CD8-positive, alpha-beta memory T cell (primary cell): ENCODE data around the gene NDUFAB1. TPM values are rescaled to one million over a fixed set of nuclear protein-coding genes. Genes with fewer than 3 reads are reported as not detected.
"Not testable (repeated sequence)": the region's sequence is repeated elsewhere in the genome, so short reads cannot be mapped to it uniquely, and the experiment has no call there.

Source experiments
- CTCF ChIA-PET: fragments of 350-600 bp; sonication (Branson Sonifier 250); formaldehyde crosslinking; loops from one replicate; lab custom pipeline; 2021; ENCODE audit warnings: antibody characterized with exemption; lab: Charles Lee
- POLR2A ChIA-PET: fragments of 350-600 bp; sonication (Branson Sonifier 250); formaldehyde crosslinking; loops from one replicate; lab custom pipeline; 2021; ENCODE audit warnings: antibody characterized with exemption; lab: Charles Lee
- DNase-seq, 5 donors: peaks; one replicate each; pipeline versions ENCODE4 v3.0.0 to v3.0.0-alpha.2; 2020 to 2022; ENCODE audit warnings: mixed read lengths in 1 of 5
- H3K27ac ChIP-seq: one replicate; pipeline ENCODE4 v1.7.0; 2013; ENCODE audit warnings: low read depth, mild to moderate bottlenecking, low read length, moderate library complexity
- H3K27me3 ChIP-seq: 2 replicates; pipeline ENCODE4 v1.7.0; 2013; ENCODE audit warnings: low read length, mild to moderate bottlenecking; ENCODE audit not compliant: insufficient read depth, poor library complexity, severe bottlenecking
- H3K36me3 ChIP-seq: 2 replicates; pipeline ENCODE4 v1.7.0; 2013; ENCODE audit warnings: mild to moderate bottlenecking, low read length, moderate library complexity; ENCODE audit not compliant: insufficient read depth
- H3K4me1 ChIP-seq: 2 replicates; pipeline ENCODE4 v1.7.0; 2013; ENCODE audit warnings: mild to moderate bottlenecking, low read length, moderate library complexity; ENCODE audit not compliant: insufficient read depth
- H3K4me3 ChIP-seq: 2 replicates; pipeline ENCODE4 v1.7.0; 2013; ENCODE audit warnings: mild to moderate bottlenecking, low read length
- H3K9me3 ChIP-seq: 2 replicates; pipeline ENCODE4 v1.7.0; 2013; ENCODE audit warnings: mild to moderate bottlenecking, low read length
- H3K27ac Mint-ChIP-seq, 8 donors: one replicate each; pipeline ENCODE4 v1.8.0; 2020 to 2021; ENCODE audit warnings: mixed read lengths in 8 of 8, mild to moderate bottlenecking in 6 of 8, inconsistent platforms in 3 of 8, moderate library complexity in 3 of 8
- H3K27me3 Mint-ChIP-seq, 2 donors: one replicate each; pipeline ENCODE4 v1.8.0; 2020 to 2021; ENCODE audit warnings: mixed read lengths in 2 of 2, mild to moderate bottlenecking in 1 of 2, moderate library complexity in 1 of 2
- H3K36me3 Mint-ChIP-seq, 3 donors: one replicate each; pipeline ENCODE4 v1.8.0; 2020 to 2021; ENCODE audit warnings: mixed read lengths in 3 of 3, inconsistent platforms in 1 of 3, mild to moderate bottlenecking in 1 of 3
- H3K4me1 Mint-ChIP-seq, 3 donors: one replicate each; pipeline ENCODE4 v1.8.0; 2020 to 2021; ENCODE audit warnings: mixed read lengths in 3 of 3, inconsistent platforms in 1 of 3, mild to moderate bottlenecking in 1 of 3
- H3K4me3 Mint-ChIP-seq, 7 donors: one replicate each; pipeline ENCODE4 v1.8.0; 2020 to 2021; ENCODE audit warnings: mixed read lengths in 7 of 7, mild to moderate bottlenecking in 6 of 7, moderate library complexity in 4 of 7, inconsistent platforms in 2 of 7
- H3K9me3 Mint-ChIP-seq, 5 donors: one replicate each; pipeline ENCODE4 v1.8.0; 2020 to 2022; ENCODE audit warnings: mixed read lengths in 5 of 5, mild to moderate bottlenecking in 3 of 5, moderate library complexity in 2 of 5, inconsistent platforms in 1 of 5
- polyA plus RNA-seq: library from polyadenylated mRNA; unstranded; fragments of 300-500 nt; fragmentation: Illumina TruSeq; gene quantifications from one replicate; pipeline ENCODE4 v1.2.3, GENCODE V29; 2021
- total RNA-seq, 2 experiments: library from RNA; stranded (reverse); gene quantifications; one replicate each; pipeline ENCODE4 v1.2.3, GENCODE V29; 2021

NDUFAB1 gene
- total and polyA plus RNA-seq, 3 experiments from 2014 or later: 163 to 217 (median 167) TPM

DNA sequence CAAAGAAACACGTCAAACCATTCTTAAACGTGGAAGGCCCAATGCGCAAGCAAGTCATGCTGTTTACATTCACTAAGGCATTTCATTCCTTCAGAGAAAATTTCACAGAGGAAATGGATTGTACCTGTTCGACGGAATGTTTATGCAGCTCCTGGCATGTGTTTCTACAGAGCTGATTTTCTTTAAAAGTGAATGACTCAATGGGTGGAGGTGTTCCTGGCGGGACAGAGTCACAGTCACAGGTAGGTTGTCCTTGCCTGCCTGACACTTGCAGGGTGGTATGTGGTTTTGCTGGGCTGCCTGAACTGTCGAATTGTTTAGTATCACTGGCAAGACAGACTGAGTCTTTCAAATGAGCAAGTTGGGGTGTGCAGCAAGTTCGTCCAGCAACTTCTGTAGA is 33.4 kb upstream of the NDUFAB1 start:
- no peak overlapping the region for H3K4me3 ChIP-seq
- H3K9me3 ChIP-seq: no peaks in the 10 kb centered on the region
- H3K27me3 Mint-ChIP-seq: no peaks in the 10 kb centered on the region
- H3K36me3 Mint-ChIP-seq: peaks cover 0 to 60% (median 16%) of the 10 kb centered on the region in 3 donors
- no peaks in the 10 kb centered on the region for H3K9me3 Mint-ChIP-seq
- ChIA-PET CTCF (no interaction called here), POLR2A (no interaction called here)
- H3K27me3 ChIP-seq: no peaks in the 10 kb centered on the region
- H3K27ac ChIP-seq: no peak overlapping the region
- H3K27ac Mint-ChIP-seq: no peak overlapping the region
- no peak overlapping the region for H3K4me3 Mint-ChIP-seq
- H3K4me1 ChIP-seq: no peaks in the 10 kb centered on the region
- DNase-seq: no peak
- peaks cover 3 to 11% (median 8%) of the 10 kb centered on the region in 3 donors for H3K4me1 Mint-ChIP-seq
- peaks cover 4% of the 10 kb centered on the region for H3K36me3 ChIP-seq

DNA sequence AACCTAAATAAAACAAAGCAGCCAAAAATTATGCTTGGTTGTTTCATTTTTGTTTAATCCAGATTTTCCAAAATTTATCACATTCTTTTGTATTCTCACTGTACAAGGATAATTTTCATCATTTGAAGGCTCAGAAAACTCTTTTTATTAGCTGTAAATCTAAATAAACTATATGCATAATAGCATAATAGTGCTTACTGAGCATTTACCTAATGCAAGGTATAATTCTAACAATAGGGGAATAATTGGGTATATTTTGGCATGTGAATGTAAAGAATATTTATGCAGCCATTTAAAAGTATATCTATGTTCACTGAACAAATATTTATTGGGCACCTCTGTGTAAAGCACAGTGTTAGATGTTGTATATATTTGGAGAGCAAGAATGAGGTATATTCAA is 28.0 kb upstream of the NDUFAB1 start:
- Mint-ChIP-seq H3K9me3 (no peaks in the 10 kb centered on the region), H3K27ac (no peak overlapping the region), H3K4me1 (no peaks in the 10 kb centered on the region), H3K27me3 (peaks cover 0 to 2% of the 10 kb centered on the region in 2 donors), H3K4me3 (no peak overlapping the region), H3K36me3 (peaks cover 17 to 69% (median 26%) of the 10 kb centered on the region in 3 donors)
- H3K36me3 ChIP-seq: peaks cover 30% of the 10 kb centered on the region
- no peak overlapping the region for H3K4me3 ChIP-seq
- no peaks in the 10 kb centered on the region for H3K4me1 ChIP-seq
- H3K27me3 ChIP-seq: no peaks in the 10 kb centered on the region
- H3K27ac ChIP-seq: no peak overlapping the region
- no peak for DNase-seq
- POLR2A ChIA-PET: no interaction called here
- CTCF ChIA-PET: no interaction called here
- H3K9me3 ChIP-seq: no peaks in the 10 kb centered on the region

DNA sequence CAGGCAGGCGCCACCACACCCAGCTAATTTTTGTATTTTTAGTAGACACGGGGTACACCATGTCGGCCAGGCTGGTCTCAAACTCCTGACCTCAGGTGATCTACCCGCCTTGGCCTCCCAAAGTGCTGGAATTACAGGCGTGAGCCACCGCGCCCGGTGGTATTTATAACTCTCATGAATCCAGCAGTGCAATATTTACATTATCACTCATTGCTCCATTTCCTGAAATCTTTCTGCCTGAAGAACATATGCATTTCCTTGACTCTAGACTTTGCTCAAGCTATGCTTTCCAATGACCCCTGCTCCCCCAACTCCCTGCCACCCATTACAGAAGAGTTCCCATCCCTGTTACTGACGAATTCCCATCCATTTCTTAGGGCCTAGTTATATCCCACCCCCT is 19.7 kb upstream of the NDUFAB1 start:
- no peak overlapping the region for H3K4me3 Mint-ChIP-seq
- peaks cover 0 to 2% (median 0%) of the 10 kb centered on the region in 3 donors for H3K4me1 Mint-ChIP-seq
- Histone ChIP-seq H3K4me1 (no peaks in the 10 kb centered on the region), H3K9me3 (no peaks in the 10 kb centered on the region), H3K4me3 (no peak overlapping the region), H3K27ac (no peak overlapping the region), H3K36me3 (peaks cover 4% of the 10 kb centered on the region), H3K27me3 (no peaks in the 10 kb centered on the region)
- H3K36me3 Mint-ChIP-seq: peaks cover 9 to 59% (median 18%) of the 10 kb centered on the region in 3 donors
- H3K27ac Mint-ChIP-seq: peak overlapping the region in 2 of 8 donors; percentile 5 to 75
- no peaks in the 10 kb centered on the region for H3K27me3 Mint-ChIP-seq
- ChIA-PET CTCF (no interaction called here), POLR2A (no interaction called here)
- H3K9me3 Mint-ChIP-seq: no peaks in the 10 kb centered on the region
- DNase-seq: no peak

DNA sequence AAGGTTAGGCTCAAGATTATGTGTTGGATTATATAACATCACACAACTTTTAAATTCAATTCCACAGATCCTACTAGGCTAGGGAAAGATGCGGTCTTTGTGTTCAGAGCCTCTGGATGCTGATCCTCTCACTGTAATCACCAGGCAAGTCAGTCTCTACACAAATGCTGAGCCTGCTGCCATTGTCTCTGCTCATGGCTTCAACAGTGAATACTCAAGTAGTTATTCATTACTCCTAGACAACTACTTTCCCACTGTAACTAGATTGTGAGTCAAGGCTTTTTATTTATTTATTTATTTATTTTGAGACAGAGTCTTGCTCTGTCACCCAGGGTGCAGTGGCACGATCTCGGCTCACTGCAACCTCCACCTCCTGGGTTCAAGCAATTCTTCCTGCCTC is 15.8 kb upstream of the NDUFAB1 start:
- no peaks in the 10 kb centered on the region for H3K27me3 ChIP-seq
- H3K27ac ChIP-seq: no peak overlapping the region
- no peaks in the 10 kb centered on the region for H3K9me3 ChIP-seq
- H3K36me3 ChIP-seq: peaks cover 4% of the 10 kb centered on the region
- ChIA-PET POLR2A (no interaction called here), CTCF (no interaction called here)
- Mint-ChIP-seq H3K9me3 (no peaks in the 10 kb centered on the region), H3K27me3 (no peaks in the 10 kb centered on the region), H3K27ac (no peak overlapping the region), H3K4me1 (peaks cover 0 to 2% (median 0%) of the 10 kb centered on the region in 3 donors), H3K4me3 (no peak overlapping the region), H3K36me3 (peaks cover 4 to 40% (median 12%) of the 10 kb centered on the region in 3 donors)
- DNase-seq: no peak
- H3K4me3 ChIP-seq: no peak overlapping the region
- no peaks in the 10 kb centered on the region for H3K4me1 ChIP-seq

DNA sequence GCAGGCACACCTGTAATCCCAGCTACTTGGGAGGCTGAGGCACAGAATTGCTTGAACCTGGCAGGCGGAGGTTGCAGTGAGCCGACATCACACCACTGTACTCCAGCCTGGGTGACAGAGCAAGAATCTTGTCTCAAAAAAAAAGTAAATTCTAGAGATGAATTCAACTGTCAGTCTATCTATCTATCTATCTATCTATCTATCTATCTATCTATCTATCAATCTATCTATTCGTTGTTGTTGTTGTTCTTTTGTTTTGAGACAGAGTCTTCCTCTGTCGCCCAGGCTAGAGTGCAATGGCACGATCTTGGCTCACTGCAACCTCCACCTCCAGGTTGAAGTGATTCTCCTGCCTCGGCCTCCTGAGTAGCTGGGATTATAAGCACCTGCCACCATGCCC is 14.8 kb upstream of the NDUFAB1 start:
- H3K4me1 ChIP-seq, H3K9me3 Mint-ChIP-seq, H3K9me3 ChIP-seq, POLR2A ChIA-PET, H3K27me3 Mint-ChIP-seq, H3K4me3 ChIP-seq, DNase-seq, H3K27ac Mint-ChIP-seq, H3K36me3 ChIP-seq, H3K27me3 ChIP-seq, H3K27ac ChIP-seq, CTCF ChIA-PET, H3K4me3 Mint-ChIP-seq, H3K4me1 Mint-ChIP-seq: not testable (repeated sequence)
- H3K36me3 Mint-ChIP-seq: peaks cover under 1 to 36% (median 9%) of the 10 kb centered on the region in 3 donors

DNA sequence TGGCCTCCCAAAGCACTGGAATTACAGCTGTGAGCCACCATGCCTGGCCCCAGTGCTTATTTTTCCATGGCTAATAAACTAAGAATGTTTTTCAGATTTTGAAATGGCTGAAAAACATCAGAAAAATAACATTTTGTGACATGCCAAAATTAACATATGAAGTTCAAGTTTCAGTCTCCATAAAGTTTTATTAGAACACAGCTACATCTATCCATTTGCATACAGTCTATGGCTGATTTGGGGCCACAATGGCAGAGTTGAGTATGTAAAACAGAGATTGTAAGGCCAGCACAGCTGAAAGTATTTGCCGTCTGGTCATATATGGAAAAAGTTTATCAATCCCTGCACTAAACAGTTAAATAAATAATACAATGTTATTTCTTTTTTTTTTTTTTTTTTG is 13.8 kb upstream of the NDUFAB1 start:
- H3K36me3 ChIP-seq: peaks cover 4% of the 10 kb centered on the region
- no peak overlapping the region for H3K4me3 Mint-ChIP-seq
- no peaks in the 10 kb centered on the region for H3K4me1 ChIP-seq
- no peaks in the 10 kb centered on the region for H3K27me3 Mint-ChIP-seq
- no peak for DNase-seq
- POLR2A ChIA-PET: no interaction called here
- H3K4me3 ChIP-seq: no peak overlapping the region
- H3K27ac Mint-ChIP-seq: no peak overlapping the region
- H3K9me3 Mint-ChIP-seq: no peaks in the 10 kb centered on the region
- CTCF ChIA-PET: interaction anchor here (1.8 kb wide), 1 partner anchor 13 kb away, joined by 7 read pairs; no protein-coding TSS in a partner anchor
- peaks cover 0 to 40% (median 8%) of the 10 kb centered on the region in 3 donors for H3K36me3 Mint-ChIP-seq
- no peak overlapping the region for H3K27ac ChIP-seq
- H3K9me3 ChIP-seq: no peaks in the 10 kb centered on the region
- no peaks in the 10 kb centered on the region for H3K27me3 ChIP-seq
- no peaks in the 10 kb centered on the region for H3K4me1 Mint-ChIP-seq

DNA sequence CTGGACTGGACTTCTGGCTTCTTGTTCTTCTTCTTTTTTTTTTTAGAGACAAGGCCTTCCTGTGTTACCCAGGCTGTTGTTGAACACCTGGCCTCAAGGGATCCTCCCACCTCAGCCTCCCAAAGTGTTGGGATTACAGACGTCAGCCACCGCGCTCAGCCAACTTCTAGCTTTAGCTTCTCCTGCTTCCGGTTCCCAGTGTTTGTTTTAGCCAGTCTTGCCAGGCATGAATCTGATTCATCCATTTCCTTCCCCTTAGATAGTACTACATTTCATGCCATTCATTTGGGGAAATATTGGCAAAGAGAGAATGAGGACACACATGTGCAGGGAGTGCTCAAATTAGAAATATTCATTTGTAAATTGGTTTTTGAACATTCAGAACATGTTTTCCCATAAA is 12.1 kb upstream of the NDUFAB1 start:
- Histone ChIP-seq H3K9me3 (no peaks in the 10 kb centered on the region), H3K27ac (no peak overlapping the region), H3K27me3 (no peaks in the 10 kb centered on the region), H3K4me1 (no peaks in the 10 kb centered on the region), H3K4me3 (no peak overlapping the region), H3K36me3 (peaks cover 8% of the 10 kb centered on the region)
- no peaks in the 10 kb centered on the region for H3K9me3 Mint-ChIP-seq
- no peak overlapping the region for H3K4me3 Mint-ChIP-seq
- H3K27me3 Mint-ChIP-seq: no peaks in the 10 kb centered on the region
- DNase-seq: no peak
- ChIA-PET POLR2A (no interaction called here), CTCF (no interaction called here)
- peaks cover 0 to 41% (median 11%) of the 10 kb centered on the region in 3 donors for H3K36me3 Mint-ChIP-seq
- no peaks in the 10 kb centered on the region for H3K4me1 Mint-ChIP-seq
- H3K27ac Mint-ChIP-seq: peak overlapping the region in 1 of 8 donors; percentile 29

DNA sequence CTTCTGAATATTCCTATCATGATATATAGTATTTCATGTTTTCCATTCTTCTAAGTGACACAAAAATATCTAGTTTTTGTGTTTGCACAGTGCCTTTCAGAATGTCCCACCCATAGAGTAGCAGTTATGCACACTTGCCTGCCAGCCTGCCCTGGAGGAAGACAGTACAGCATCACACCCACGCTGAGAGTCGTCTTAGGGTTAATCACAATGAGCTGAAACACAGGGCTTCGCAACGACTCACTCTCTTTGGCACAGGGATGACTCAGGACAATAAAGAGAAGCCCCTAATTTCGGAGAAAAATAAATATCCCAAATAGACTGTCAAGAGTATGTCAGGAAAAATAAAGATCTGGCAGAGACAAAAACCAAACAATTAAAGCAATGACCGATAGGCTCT is 11.6 kb upstream of the NDUFAB1 start:
- no peak for DNase-seq
- Mint-ChIP-seq H3K36me3 (peaks cover 0 to 42% (median 11%) of the 10 kb centered on the region in 3 donors), H3K9me3 (no peaks in the 10 kb centered on the region), H3K4me3 (no peak overlapping the region), H3K27ac (no peak overlapping the region), H3K27me3 (no peaks in the 10 kb centered on the region), H3K4me1 (no peaks in the 10 kb centered on the region)
- no peaks in the 10 kb centered on the region for H3K9me3 ChIP-seq
- POLR2A ChIA-PET: no interaction called here
- CTCF ChIA-PET: no interaction called here
- H3K27me3 ChIP-seq: no peaks in the 10 kb centered on the region
- H3K4me3 ChIP-seq: no peak overlapping the region
- H3K36me3 ChIP-seq: peaks cover 10% of the 10 kb centered on the region
- H3K4me1 ChIP-seq: no peaks in the 10 kb centered on the region
- no peak overlapping the region for H3K27ac ChIP-seq
